Gastrocnemius medialis (tissue), 4 donors: ENCODE results near the gene ATG4B. TPM values are rescaled to one million over a fixed set of nuclear protein-coding genes. Genes with fewer than 3 reads are reported as not detected.

ENCODE experiments used
- ATAC-seq, 2 donors: fragments of 150-250 bp; one replicate each; pipeline ENCODE4 v1.9.1; 2016
- DNase-seq, 2 donors: peaks; one replicate each; pipeline ENCODE4 v3.0.0-alpha.2; 2019
- H3K27ac ChIP-seq, 4 donors: fragments of 200-600 bp; sonication (generic); 1 replicate in 1 of 4; 2 replicates in 3 of 4; pipeline ENCODE4 v1.5.1; 2016 to 2018; ENCODE audit warnings: mild to moderate bottlenecking in 2 of 4, moderate library complexity in 1 of 4
- H3K27me3 ChIP-seq, 3 donors: fragments of 200-600 bp; sonication (generic) in 2 of 3; 1 replicate in 1 of 3; 2 replicates in 2 of 3; pipeline versions ENCODE4 v1.5.1 to v1.6.0; 2016 to 2019; ENCODE audit warnings: mild to moderate bottlenecking in 1 of 3, moderate library complexity in 1 of 3
- H3K36me3 ChIP-seq, 2 donors: fragments of 200-600 bp; sonication (generic) in 1 of 2; one replicate each; pipeline ENCODE4 v1.5.1; 2017 to 2018
- H3K4me1 ChIP-seq, 2 donors: fragments of 200-600 bp; sonication (generic) in 1 of 2; one replicate each; pipeline ENCODE4 v1.5.1; 2016 to 2017; ENCODE audit warnings: mild to moderate bottlenecking in 2 of 2
- H3K4me3 ChIP-seq, 4 donors: fragments of 200-600 bp; sonication (generic) in 3 of 4; 1 replicate in 1 of 4; 2 replicates in 3 of 4; pipeline ENCODE4 v1.5.1; 2016 to 2019; ENCODE audit warnings: mild to moderate bottlenecking in 2 of 4
- H3K9me3 ChIP-seq, 3 donors: fragments of 200-600 bp; sonication (generic) in 2 of 3; 1 replicate in 1 of 3; 2 replicates in 2 of 3; pipeline ENCODE4 v1.5.1; 2016 to 2019
- CTCF ChIP-seq, 5 experiments: fragments of 450-650 bp in 3 of 5; fragments of 200-600 bp in 2 of 5; sonication (generic) in 2 of 5; IDR thresholded peaks in 4 of 5; conservative IDR thresholded peaks in 1 of 5; 1 replicate in 4 of 5; 2 replicates in 1 of 5; pipeline ENCODE4 v1.5.1; 2016 to 2019; ENCODE audit warnings: antibody characterized with exemption in 5 of 5, mild to moderate bottlenecking in 3 of 5, moderate library complexity in 3 of 5
- POLR2A ChIP-seq, 2 donors: fragments of 450-650 bp; IDR thresholded peaks; one replicate each; pipeline ENCODE4 v1.6.1; 2017; ENCODE audit warnings: antibody characterized with exemption in 2 of 2, mild to moderate bottlenecking in 2 of 2, moderate library complexity in 2 of 2
- in situ Hi-C, 4 donors: fragments of 200-750 bp; cut with MboI; loops; one replicate each; pipeline versions ENCODE4 v1.15.0 to v1.8.0; 2017; ENCODE audit warnings: low sequenced_read_pairs in 4 of 4
- intact Hi-C: fragments of 100-400 bp; cut with DNase I; formaldehyde crosslinking; loops from one replicate; pipeline ENCODE4 v1.15.1; 2023; ENCODE audit warnings: low total_unique reads
- total RNA-seq, 4 donors: library from RNA; depleted of rRNA; stranded (reverse); fragments of >200 nt; gene quantifications; one replicate each; pipeline versions ENCODE4 v1.1.0 to v1.2.3, GENCODE V29; 2016

ATG4B gene
- total RNA-seq, 4 donors from 2014 or later: 32.0 to 57.5 (median 49.8) TPM

DNA sequence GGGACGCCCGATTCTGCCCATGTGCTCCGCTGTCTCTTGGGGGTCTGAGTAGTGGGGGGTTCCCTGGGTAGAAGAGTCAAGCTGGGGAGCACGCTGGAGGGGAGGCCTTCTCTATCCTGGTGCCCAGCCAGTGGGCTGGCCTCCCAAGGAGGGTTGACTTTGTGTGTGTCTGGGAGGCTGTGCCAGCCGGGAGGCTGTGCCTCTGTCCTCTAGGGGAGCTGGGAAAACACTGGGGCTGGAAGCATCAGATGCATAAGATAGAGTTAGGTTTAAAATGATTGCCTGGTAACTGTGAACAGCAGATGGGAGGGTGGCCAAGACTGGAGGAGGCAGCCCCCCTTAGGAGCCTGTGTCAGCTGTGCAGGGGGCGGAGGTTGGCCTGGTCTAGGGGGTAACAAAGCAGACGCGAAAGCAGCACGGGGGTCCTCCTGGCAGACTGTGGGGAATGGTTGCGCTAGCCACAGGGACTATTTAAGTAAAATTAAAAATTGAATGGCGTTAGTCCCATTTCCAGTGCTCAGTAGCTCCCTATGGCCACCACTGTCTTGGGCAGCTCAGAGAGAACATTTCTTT is 65.6 kb downstream of the ATG4B start:
- DNase-seq (no peak), ATAC-seq (no peak)
- Histone ChIP-seq H3K4me3 (peak overlapping the region; percentile 57 to 93 (median 72)), H3K36me3 (peaks cover 0 to 33% of the 10 kb centered on the region in 2 donors), H3K4me1 (peaks cover 6 to 16% of the 10 kb centered on the region in 2 donors), H3K27ac (peak overlapping the region; percentile 89 to 97 (median 94)), H3K27me3 (no peaks in the 10 kb centered on the region), H3K9me3 (no peaks in the 10 kb centered on the region)
- no peak for TF ChIP-seq CTCF (IDR thresholded peaks at IDR 0.05 in 4 of 5, conservative IDR thresholded peaks at IDR 0.05 in 1 of 5)
- in situ Hi-C loops (no loop called here), intact Hi-C loops (loop anchor here (10.0 kb wide), 1 partner anchor 182 kb away; no protein-coding TSS in a partner anchor)

DNA sequence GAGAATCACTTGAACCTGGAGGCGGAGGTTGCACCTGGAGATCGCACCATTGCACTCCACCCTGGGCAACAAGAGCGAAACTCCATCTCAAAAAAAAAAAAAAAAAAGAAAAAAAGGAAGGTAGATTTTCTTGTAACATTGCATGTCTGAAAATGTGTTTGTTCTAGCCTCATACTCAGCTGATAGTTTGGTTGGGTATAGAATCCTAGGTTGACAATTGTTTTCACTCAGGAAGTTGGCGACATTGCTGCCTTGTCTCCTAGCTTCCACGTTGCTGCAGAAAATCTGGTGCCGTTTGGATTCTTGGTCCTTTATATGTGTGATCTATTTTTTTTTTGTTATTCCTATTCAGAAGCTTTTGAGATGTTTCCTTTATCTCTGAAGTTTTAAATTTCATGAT is 69.0 kb downstream of the ATG4B start:
- Histone ChIP-seq H3K27me3 (no peaks in the 10 kb centered on the region), H3K4me3 (no peak overlapping the region), H3K36me3 (peaks cover 0 to 66% of the 10 kb centered on the region in 2 donors), H3K9me3 (no peaks in the 10 kb centered on the region), H3K27ac (no peak overlapping the region), H3K4me1 (peaks cover 6 to 9% of the 10 kb centered on the region in 2 donors)
- intact Hi-C loops: loop anchor here (10.0 kb wide), 1 partner anchor 178 kb away; no protein-coding TSS in a partner anchor
- ATAC-seq: no peak
- TF ChIP-seq POLR2A (IDR thresholded peaks at IDR 0.05): no peak
- no peak for TF ChIP-seq CTCF (IDR thresholded peaks at IDR 0.05 in 4 of 5, conservative IDR thresholded peaks at IDR 0.05 in 1 of 5)
- in situ Hi-C loops: no loop called here
- no peak for DNase-seq

DNA sequence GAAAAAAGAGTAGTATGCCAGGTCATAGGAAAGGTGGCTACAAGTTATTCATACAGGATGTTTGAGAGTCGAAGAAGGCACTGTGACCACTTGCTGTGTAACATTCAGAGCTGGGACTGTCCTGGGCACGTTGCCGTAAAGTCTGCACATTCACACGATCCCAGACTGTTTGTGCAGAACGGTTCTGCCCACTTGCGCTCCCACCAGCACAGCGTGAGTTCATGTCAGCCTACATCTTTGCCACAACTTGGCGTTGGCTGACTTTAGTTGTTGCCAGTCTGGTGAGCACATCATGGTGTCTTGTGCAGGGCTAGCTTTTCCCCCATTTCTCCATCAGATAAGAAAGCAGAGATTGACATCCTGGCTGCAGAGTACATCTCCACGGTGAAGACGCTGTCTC is 71.4 kb downstream of the ATG4B start:
- H3K27me3 ChIP-seq: no peaks in the 10 kb centered on the region
- H3K36me3 ChIP-seq: peaks cover 0 to 90% of the 10 kb centered on the region in 2 donors
- no peaks in the 10 kb centered on the region for H3K9me3 ChIP-seq
- no peak for ATAC-seq
- intact Hi-C loops (loop anchor here (10.0 kb wide), 1 partner anchor 176 kb away; no protein-coding TSS in a partner anchor), in situ Hi-C loops (no loop called here)
- no peak overlapping the region for H3K27ac ChIP-seq
- no peak for TF ChIP-seq CTCF (IDR thresholded peaks at IDR 0.05 in 4 of 5, conservative IDR thresholded peaks at IDR 0.05 in 1 of 5)
- no peak for TF ChIP-seq POLR2A (IDR thresholded peaks at IDR 0.05)
- no peaks in the 10 kb centered on the region for H3K4me1 ChIP-seq
- DNase-seq: no peak
- no peak overlapping the region for H3K4me3 ChIP-seq

- in situ Hi-C loops (no loop called here), intact Hi-C loops (no loop called here)
- Histone ChIP-seq H3K4me3 (no peak overlapping the region), H3K36me3 (peaks cover 0 to 54% of the 10 kb centered on the region in 2 donors), H3K9me3 (no peaks in the 10 kb centered on the region), H3K4me1 (no peaks in the 10 kb centered on the region), H3K27me3 (no peaks in the 10 kb centered on the region), H3K27ac (no peak overlapping the region)
- ATAC-seq (no peak), DNase-seq (no peak)
- TF ChIP-seq CTCF (IDR thresholded peaks at IDR 0.05 in 4 of 5, conservative IDR thresholded peaks at IDR 0.05 in 1 of 5) (no peak), POLR2A (IDR thresholded peaks at IDR 0.05) (no peak)
Measured at GRCh38 chr2:241719093-241719492, 81.6 kb downstream of the ATG4B start.

DNA sequence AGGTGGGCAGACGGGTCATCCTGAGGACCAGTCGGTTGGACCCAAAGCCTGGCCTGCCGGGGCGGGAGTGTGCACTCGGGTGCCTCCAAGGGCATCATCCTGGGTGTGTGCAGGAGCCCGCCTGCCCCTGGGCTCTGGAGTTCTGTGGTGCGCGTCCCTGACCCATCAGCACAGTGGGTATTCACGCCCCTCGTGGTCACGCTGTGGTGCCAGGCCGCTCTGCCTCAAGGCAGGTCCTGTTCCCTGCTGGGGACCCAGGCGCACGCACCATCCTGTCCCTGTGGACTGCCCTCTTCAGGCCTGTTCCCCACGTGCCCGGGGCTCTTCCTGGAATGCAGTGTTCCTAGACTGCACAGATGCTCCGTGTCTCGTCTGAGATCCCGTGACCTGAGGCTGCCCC is 82.6 kb downstream of the ATG4B start:
- Histone ChIP-seq H3K27me3 (no peaks in the 10 kb centered on the region), H3K4me1 (no peaks in the 10 kb centered on the region), H3K4me3 (no peak overlapping the region), H3K9me3 (no peaks in the 10 kb centered on the region), H3K27ac (no peak overlapping the region), H3K36me3 (peaks cover 0 to 54% of the 10 kb centered on the region in 2 donors)
- ATAC-seq (no peak), DNase-seq (no peak)
- no peak for TF ChIP-seq POLR2A (IDR thresholded peaks at IDR 0.05)
- no peak for TF ChIP-seq CTCF (IDR thresholded peaks at IDR 0.05 in 4 of 5, conservative IDR thresholded peaks at IDR 0.05 in 1 of 5)
- in situ Hi-C loops: no loop called here
- intact Hi-C loops: no loop called here
